Raji (cell line): ENCODE measurements around the gene SYTL4.

Experiments used
- POLR2A ChIP-seq: IDR thresholded peaks from 2 replicates; pipeline ENCODE4 v1.6.1; 2011; ENCODE audit warnings: low read depth, low read length, control low read depth; ENCODE audit not compliant: insufficient read depth

SYTL4 gene

GRCh38 chrX:100643212-100643611 is 88.7 kb downstream of the SYTL4 start:
- no peak for TF ChIP-seq POLR2A

- TF ChIP-seq POLR2A, result no peak
These were observed 89.6 kb downstream of the SYTL4 start for GRCh38 chrX:100642290-100642689.

- no peak for TF ChIP-seq POLR2A
These were observed 95.5 kb downstream of the SYTL4 start, which contains the start of gene TSPAN6 for GRCh38 chrX:100636321-100636991. TSS of gene TSPAN6 (minus strand) at chrX:100636806. CDS start at chrX:100636694, 112 bp downstream.

GRCh38 chrX:100635989-100636320 is 96.0 kb downstream of the SYTL4 start:
- TF ChIP-seq POLR2A, result no peak

DNA sequence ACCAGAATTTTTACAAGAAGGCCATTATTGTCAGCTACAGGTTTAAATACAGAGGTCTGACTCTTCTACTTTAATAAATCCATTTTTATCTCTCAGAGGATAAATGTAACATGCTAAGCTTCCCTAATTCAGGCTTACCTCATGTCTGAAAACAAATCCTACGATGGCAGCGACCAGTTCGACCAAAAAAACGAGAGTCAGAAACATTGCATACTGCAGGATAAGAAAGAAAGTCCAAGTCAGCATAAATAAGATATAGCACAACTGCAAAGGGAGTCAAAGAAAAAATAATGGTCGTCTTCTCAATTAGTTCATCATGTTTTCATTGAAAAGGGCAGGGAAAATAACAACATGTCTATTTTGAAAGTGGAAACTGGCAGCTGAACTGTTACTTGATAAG is 96.9 kb downstream of the SYTL4 start:
- no peak for TF ChIP-seq POLR2A

- no peak for TF ChIP-seq POLR2A
These were observed 105.9 kb downstream of the SYTL4 start for GRCh38 chrX:100625985-100626491.
